GM18861 (cell line): Measurements from ENCODE around the gene VKORC1L1.
A peak's percentile ranks its signal among the peaks of the same experiment; 100 is the strongest.
"Not testable (repeated sequence)": the region's sequence is repeated elsewhere in the genome, so short reads cannot be mapped to it uniquely, and the experiment has no call there.

ENCODE experiments used
- ATAC-seq: cut with Tn5 transposase; IDR thresholded peaks from one replicate; pipeline ENCODE4 v1.9.1; 2021; ENCODE audit not compliant: unreplicated experiment

The VKORC1L1 gene

DNA sequence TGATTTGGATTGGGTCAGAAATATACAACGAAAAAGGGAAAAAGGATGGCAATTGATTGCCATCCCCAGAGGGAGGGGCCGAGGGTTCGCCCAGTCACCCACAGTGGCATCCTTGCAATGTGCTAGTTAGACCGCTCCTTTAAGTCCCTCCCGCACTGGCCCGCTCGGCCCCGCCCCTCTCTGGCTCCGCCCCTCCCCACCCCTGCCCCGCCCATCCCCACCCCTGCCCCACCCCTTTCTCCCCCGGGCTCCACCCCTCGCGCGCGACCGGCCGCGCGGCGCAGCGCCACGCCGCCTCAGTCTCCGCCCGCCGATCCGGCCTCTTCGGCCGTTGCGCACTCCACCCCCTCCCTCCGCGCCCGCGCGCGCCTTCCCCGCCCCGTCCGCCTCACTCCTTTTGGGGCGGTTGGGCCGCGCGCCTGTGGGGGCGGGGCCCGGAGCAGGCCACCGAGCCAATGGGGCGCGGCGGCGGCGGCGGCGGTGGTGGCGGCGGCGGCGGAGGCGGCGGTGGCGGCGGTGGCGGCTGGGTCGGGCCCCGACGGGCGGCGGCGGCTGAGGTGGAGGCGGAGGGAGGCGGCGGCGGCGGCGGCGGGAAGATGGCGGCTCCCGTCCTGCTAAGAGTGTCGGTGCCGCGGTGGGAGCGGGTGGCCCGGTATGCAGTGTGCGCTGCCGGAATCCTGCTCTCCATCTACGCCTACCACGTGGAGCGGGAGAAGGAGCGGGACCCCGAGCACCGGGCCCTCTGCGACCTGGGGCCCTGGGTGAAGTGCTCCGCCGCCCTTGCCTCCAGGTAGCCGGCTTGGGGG, at the start of gene VKORC1L1:
Gene VKORC1L1 (plus strand): TSS at position 299 of the 806 bp plus-strand sequence. CDS start 298 bp downstream, at position 597.
- peak; percentile 76 for ATAC-seq

DNA sequence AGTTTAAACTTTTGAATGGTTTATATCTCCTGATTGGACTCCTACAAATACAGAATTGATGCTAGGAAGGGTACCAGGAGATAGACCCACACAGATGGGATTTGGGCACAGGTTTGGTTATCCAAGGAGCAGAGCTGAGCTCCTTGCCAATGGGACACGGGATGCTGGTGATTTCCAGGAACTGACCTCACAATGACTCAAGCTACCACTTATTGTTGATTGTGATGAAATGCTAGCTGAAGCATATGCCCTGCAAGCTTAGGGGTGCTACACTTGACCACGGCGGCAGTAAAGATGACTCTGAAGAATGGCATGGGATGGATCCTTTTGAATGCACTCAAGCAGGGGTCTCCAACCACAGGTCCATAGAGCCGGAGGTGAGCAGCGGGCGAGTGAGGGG, 45.5 kb upstream of the VKORC1L1 start:
- no peak for ATAC-seq

DNA sequence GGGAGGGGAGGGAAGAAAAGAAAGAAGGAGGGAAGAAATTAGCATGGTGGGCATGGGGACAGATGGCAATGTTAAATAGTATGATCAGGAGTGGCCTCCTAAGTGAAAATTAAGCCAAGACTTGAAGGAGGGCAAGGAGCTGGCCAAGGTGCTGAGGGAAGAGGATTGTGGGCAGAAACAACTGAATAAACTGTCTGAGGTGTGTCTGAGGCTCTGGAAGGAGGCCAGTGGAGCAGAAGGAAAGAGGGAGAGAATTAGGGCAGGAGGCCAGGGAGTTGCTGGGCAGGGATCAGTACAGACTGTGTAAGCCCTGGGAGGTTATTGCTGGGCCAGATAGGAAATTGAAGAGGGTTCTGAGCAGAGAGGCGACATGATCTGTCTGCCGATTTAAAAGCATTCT, 40.6 kb upstream of the VKORC1L1 start:
- no peak for ATAC-seq

DNA sequence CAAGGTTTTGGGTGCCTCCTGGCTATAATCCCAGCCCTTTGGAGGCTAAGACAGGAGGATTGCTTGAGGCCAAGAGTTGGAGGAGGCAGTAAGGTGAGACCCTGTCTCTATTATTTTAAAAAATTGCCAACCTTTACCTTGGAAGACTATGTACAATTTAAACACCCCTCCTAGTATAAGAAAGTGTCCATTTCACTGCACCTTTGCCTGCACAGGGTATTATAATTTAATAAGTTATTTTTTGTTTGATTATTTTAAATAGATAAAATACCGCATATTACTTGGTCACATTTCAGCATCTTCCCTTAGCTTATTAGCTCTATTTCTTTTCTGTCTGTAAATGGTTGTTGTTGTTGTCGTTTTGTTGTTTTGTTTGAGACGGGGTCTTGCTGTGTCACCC, 36.2 kb upstream of the VKORC1L1 start:
- ATAC-seq = not testable (repeated sequence)

DNA sequence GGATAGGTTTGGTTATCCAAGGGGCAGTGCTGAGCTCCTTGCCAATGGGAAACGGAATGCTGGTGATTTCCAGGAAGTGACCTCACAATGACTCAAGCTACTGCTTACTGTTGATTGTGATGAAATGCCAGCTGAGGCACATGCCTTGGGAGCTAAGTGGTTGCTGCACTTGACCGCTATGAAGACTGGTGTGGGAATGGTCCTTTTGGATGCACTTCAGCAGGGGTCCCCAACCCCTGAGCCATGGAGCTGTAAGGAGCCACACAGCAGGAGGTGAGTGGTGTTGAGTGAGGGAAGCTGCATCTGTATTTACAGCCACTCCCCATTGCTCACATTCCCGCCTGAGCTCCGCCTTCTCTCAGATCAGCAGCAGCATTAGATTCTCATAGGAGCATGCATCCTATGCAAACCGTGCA, 35.3 kb upstream of the VKORC1L1 start:
- not testable (repeated sequence) for ATAC-seq

GRCh38 chr7:65839846-65840245, 33.0 kb upstream of the VKORC1L1 start:
- no peak for ATAC-seq

DNA sequence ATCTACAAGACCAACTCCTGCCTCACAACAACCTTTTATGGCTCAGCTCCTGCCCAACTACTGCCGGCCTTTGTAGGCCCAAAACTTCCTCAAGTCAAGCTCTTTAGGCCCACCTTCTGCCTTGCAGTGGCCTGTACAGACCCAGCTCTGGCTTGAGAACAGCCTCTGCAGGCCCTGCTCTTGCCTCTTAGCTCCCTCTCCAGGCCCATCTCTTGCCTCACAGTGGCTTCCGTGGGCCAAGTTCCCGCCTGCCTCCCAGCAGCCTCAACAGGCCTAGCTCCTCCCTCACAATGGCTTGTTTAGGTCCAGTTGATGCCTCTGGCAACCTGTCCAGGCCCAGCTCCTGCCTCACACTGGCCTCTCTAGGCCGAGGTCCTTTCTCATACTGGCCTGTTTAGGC, 32.4 kb upstream of the VKORC1L1 start:
- no peak for ATAC-seq

GRCh38 chr7:65843616-65844015, 29.3 kb upstream of the VKORC1L1 start:
- not testable (repeated sequence) for ATAC-seq

DNA sequence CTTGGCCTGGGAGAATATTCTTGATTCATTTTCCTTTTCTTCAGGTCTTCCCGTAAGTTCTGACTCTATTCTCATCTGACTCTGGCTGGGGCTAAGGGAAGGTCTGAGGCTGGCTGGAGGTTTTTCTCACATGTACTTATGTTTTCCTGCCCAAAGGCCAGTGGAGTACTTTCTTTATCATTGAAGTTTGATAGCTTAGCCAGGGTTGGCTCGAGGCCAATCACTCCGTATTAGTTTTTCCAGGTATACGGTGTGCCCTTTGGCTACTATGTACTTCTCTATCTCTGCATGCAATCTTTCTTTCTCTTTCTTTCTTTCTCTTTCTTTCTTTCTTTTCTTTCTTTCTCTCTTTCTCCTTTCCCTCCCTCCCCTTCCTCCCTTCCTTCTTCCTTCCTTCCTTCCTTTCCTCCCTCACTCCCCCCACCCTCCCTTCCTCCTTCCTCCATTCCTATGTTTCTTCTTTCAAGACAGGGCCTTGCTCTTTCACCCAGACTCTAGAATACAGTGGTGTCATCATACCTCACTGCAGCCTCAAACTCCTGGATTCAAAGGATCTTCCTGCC, 26.8 kb upstream of the VKORC1L1 start:
- no peak for ATAC-seq

- ATAC-seq = not testable (repeated sequence)
Observed at GRCh38 chr7:65853426-65853825, 19.4 kb upstream of the VKORC1L1 start.

DNA sequence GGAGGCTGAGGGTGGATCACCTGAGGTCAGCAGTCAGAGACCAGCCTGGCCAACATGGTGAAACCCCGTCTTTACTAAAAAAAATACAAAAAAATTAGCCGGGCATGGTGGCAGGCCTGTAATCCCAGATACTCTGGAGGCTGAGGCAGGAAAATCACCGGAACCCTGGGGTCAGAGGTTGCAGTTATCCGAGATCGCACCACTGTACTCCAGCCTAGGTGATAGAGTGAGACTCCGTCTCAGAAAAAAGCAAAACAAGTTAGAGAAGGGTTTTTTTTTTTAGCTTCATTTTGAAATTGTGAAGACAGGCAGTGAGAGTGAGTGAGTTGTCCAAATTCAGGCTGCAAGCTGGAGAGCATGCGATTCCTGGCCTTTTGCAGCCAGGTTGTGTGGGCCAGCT, 19.0 kb upstream of the VKORC1L1 start:
- ATAC-seq = not testable (repeated sequence)

- ATAC-seq = not testable (repeated sequence)
Observed at GRCh38 chr7:65857321-65857894, 15.5 kb upstream of the VKORC1L1 start.

DNA sequence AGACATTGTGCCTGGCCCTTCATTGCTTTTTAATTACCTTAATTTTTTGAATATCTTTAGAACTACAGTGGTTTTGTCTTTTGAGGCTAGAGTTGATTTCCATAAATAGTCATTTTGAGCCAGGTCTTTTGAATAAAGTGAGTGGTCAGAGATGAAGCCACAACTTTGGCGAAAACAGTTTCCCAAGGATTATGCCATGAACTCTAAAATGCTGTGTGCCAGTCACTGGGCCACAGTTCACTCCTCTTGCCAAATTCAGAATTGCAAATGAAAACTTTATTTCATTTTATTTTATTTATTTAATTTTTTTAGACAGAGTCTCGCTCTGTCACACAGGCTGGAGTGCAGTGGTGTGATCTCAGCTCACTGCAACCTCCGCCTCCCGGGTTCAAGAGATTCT, 14.2 kb upstream of the VKORC1L1 start:
- not testable (repeated sequence) for ATAC-seq

DNA sequence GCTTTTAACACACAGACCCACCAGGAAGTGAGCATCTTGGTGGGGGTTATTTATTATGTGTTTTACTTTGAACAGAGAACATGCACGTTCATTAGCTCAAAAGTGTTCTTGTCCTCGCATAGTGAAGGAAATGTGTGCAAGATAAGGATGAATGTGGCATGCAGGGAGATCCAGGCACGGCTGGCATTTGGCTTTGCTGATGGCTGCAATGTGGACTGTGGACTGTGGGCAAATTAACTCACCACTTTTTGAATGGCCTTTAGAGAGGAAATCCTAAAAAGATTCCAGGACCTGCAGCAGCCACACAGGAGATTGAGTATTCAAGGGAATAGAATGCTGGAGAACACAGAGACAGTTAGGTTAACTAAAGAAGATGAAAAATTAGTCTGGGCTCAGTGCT, 6.6 kb upstream of the VKORC1L1 start:
- not testable (repeated sequence) for ATAC-seq

- not testable (repeated sequence) for ATAC-seq
Observed at GRCh38 chr7:65867681-65868080, 5.2 kb upstream of the VKORC1L1 start.

GRCh38 chr7:65869312-65869711, 3.6 kb upstream of the VKORC1L1 start:
- ATAC-seq = not testable (repeated sequence)

- peak; percentile 28 for ATAC-seq
Observed at GRCh38 chr7:65871451-65871850, 1.4 kb upstream of the VKORC1L1 start.

- peak; percentile 16 for ATAC-seq
Observed at GRCh38 chr7:65873582-65874193, 814 bp downstream of the VKORC1L1 start.

DNA sequence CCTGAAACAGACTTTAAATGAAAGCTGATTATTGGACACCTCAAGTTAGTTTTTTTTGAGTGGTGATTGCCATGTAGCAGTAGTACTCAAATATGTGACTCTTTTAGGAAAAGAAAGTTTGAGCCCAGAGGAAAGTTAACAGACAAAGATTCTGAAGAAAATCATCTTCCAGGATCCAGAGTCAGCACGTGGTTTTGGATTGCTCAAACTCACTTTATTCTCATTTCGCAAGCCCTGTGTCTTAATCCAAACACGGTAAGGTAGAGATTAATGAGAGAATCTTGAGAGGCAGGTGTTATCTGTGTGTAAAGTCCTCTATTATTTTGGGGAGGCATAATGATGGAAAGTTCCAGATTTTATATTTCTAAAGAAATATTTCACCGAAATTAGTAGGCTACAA, 2.8 kb downstream of the VKORC1L1 start:
- not testable (repeated sequence) for ATAC-seq

DNA sequence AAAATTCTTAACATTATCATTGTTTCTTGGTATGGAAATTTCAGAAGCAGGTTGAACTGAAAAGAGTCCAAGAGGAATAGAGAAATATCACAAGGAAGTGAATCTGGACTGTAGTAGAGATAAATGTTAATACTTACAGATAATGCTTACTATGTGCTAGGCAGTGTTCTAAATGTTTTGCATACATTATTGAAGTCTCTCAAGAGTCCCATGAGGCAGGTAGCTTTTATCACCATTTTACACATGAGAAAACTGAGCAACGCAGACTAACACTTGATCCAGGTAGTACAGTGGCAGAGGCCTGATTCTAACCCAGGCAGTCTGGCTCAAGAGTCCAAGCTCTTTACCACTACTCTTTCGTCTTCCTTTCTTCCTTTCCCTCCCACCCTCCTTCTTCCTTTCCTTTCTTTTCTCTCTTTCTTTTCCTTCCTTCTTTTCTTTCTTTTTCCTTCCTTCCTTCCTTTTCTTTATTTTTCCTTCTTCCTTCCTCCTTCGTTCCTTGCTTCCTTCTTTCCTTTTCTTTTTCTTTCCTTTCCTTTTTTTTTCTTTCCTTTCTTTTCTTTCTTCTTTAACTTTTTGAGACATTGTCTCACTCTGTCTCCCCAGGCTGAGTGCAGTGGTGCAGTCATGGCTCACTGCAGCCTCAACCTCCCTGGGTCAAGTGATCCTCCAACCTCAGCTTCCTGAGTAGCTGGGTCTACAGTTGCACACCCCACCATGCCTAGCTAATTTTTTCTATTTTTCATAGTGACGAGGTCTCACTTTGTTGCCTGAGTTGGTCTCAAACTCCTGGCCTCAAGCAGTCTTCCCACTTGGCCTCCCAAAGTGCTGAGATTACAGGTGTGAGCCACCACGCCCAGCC, 6.6 kb downstream of the VKORC1L1 start:
- ATAC-seq = not testable (repeated sequence)

DNA sequence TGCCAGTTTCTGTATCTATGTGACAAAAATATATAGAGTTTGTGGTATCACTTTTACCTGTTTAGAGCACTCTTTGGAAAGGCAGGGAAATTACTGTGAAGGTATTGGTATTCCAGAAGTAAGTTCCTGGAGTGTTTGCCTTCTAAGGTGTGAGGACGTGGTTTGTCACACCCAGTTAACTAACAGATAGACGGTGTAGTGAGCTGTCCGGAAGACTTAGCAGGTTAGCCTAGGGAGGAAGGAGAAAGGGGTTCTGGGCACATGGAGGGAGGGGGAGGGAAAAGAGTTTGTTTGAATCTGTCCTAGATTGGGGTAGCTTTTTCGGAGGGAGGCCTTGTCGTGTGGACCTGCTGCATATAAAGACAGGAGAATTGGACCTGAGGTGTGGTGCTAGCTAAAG, 7.4 kb downstream of the VKORC1L1 start:
- ATAC-seq = not testable (repeated sequence)
